ENCODE measurements around the gene CACNB2. TPM values are rescaled to one million over a fixed set of nuclear protein-coding genes. Genes with fewer than 3 reads are reported as not detected.

Gene CACNB2
- total RNA-seq, 1 donor from 2014 or later: not detected

GRCh38 chr10:18332484-18332883, 192.3 kb downstream of the CACNB2 start:
- no peak for DNase-seq (ENCODE audit: low read depth in 2 of 2)

DNA sequence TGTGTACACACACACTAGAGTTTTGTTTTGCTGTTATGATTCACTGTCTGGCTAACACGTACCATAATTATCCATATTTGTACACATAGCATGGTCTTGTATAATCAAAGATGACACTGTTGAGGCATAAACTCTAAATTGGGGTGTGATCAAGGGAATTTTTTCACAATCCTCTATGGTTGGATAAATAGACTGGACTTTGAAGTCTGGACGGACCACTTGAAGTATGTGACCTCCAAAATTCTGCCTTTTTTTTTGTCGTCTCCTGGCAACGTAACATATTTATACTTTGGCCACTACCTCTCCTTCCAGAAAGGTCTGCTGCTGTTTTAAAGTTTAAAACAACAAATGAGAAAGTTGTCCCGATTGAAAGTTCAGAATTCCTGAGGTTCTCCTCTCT, 193.4 kb downstream of the CACNB2 start:
- no peak for DNase-seq (ENCODE audit: low read depth in 2 of 2)

- no peak for DNase-seq (ENCODE audit: low read depth in 2 of 2)
These were observed 194.1 kb downstream of the CACNB2 start for GRCh38 chr10:18334116-18334867.

GRCh38 chr10:18340496-18341051, 200.3 kb downstream of the CACNB2 start:
- DNase-seq (ENCODE audit: low read depth in 2 of 2): no peak

GRCh38 chr10:18341055-18341454, 200.8 kb downstream of the CACNB2 start:
- no peak for DNase-seq (ENCODE audit: low read depth in 2 of 2)

DNA sequence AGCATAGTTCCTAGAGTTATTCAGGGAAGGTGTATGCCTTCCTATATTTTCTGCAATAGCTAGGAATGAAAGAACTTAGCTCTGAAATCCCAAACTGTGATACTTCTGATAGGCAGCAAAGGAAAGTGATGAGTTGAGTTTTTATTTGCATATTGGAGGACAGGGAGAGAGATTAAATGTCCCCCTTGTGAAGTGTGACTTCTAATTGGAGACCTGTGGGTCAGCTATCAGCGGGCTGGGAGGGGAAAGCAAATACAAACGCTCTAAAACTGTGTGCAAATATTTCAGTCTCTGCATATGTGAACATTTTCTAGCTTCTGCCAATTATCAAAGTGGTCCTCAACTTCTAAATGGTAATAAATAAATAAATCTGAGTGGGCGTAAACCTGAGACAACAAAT, 203.3 kb downstream of the CACNB2 start:
- DNase-seq (ENCODE audit: low read depth in 2 of 2): no peak

- no peak for DNase-seq (ENCODE audit: low read depth in 2 of 2)
These were observed 205.1 kb downstream of the CACNB2 start for GRCh38 chr10:18345308-18345707.

- no peak for DNase-seq (ENCODE audit: low read depth in 2 of 2)
These were observed 210.1 kb downstream of the CACNB2 start for GRCh38 chr10:18350340-18350739.

- no peak for DNase-seq (ENCODE audit: low read depth in 2 of 2)
These were observed 211.2 kb downstream of the CACNB2 start for GRCh38 chr10:18351421-18351820.

DNA sequence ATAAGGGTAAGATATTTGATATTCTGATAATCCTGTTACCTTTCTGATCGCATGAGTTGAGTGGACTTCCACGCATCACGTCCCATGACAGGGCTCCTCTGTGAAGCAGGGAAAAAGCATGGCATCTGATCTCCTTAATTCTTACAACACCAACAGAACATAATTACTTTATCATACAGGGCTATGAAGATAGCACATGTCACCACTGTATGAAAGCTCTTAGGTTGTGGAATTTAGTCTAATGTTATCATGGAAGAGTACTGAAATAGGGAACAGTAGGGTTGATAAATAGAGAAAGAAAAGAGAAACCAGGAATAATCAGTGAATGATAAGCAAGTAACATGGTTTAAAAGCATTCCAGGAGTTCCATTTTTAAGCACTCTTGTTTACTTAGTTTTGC, 212.0 kb downstream of the CACNB2 start:
- no peak for DNase-seq (ENCODE audit: low read depth in 2 of 2)

GRCh38 chr10:18359812-18360211, 219.6 kb downstream of the CACNB2 start:
- no peak for DNase-seq (ENCODE audit: low read depth in 2 of 2)

- no peak for DNase-seq (ENCODE audit: low read depth in 2 of 2)
These were observed 222.7 kb downstream of the CACNB2 start for GRCh38 chr10:18362892-18363291.

GRCh38 chr10:18364987-18365775, 225.0 kb downstream of the CACNB2 start:
- no peak for DNase-seq (ENCODE audit: low read depth in 2 of 2)

DNA sequence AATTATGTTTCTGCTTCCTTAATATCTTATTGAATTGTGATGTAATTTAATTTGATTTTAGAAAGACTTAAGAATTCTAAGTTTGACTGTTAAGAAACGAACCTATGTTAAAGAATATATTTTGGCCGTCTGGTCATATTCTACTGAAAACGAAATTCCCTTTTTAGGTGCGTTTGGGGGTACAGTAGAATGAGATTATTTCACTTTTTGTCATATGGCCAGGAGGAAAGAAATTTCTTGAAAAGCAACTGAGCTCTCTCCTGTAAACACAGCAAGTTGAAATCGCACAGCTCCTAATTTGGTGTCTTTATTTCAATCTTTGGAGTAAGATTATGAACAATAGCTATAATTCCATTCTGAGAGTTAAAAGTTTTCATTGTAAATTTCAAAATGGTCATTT, 227.6 kb downstream of the CACNB2 start:
- no peak for DNase-seq (ENCODE audit: low read depth in 2 of 2)

- DNase-seq (ENCODE audit: low read depth in 2 of 2): no peak
These were observed 228.0 kb downstream of the CACNB2 start for GRCh38 chr10:18368273-18368672.

- no peak for DNase-seq (ENCODE audit: low read depth in 2 of 2)
These were observed 228.5 kb downstream of the CACNB2 start for GRCh38 chr10:18368682-18369081.

- DNase-seq (ENCODE audit: low read depth in 2 of 2): no peak
These were observed 229.7 kb downstream of the CACNB2 start for GRCh38 chr10:18369859-18370473.

DNA sequence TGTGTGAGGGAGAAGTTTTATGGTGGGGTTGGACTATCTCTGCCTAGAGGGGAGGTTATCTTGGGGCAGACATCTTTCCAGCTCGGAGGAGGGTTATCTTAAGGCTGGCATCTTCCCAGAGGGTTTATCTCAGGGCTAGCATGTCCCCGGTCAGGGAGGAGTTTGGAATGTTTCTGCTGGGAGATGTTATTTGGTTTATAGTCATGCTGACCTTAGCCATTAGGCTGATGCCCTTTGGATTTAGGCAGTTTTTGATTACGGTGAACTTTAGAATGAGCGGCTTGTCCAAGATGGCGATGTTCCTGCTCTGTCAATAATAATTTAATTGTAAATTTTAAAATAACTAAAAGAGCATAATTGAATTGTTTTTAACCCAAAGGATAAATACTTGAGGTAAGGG, 236.4 kb downstream of the CACNB2 start:
- no peak for DNase-seq (ENCODE audit: low read depth in 2 of 2)

DNA sequence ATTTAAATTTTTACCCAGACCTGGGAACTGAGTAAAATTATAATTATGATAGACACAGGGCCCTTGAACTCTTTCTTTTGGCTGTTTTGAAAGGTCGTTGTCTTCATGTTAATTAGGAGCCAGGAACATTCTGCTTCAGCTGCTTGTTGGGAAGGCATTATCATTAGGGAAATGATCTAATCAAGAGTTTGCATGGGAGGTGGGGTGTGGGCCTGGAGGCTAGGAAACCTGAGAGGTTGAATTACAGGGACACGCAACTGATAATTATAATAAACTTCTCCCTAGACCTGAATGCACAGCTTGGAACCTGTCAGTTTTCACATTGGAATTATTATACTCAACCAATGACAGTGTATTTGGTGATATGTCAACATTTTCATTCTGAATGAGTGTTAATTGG, 237.7 kb downstream of the CACNB2 start:
- no peak for DNase-seq (ENCODE audit: low read depth in 2 of 2)

- DNase-seq (ENCODE audit: low read depth in 2 of 2): no peak
These were observed 238.5 kb downstream of the CACNB2 start for GRCh38 chr10:18378766-18379165.

- no peak for DNase-seq (ENCODE audit: low read depth in 2 of 2)
These were observed 241.5 kb downstream of the CACNB2 start for GRCh38 chr10:18381679-18382078.

DNA sequence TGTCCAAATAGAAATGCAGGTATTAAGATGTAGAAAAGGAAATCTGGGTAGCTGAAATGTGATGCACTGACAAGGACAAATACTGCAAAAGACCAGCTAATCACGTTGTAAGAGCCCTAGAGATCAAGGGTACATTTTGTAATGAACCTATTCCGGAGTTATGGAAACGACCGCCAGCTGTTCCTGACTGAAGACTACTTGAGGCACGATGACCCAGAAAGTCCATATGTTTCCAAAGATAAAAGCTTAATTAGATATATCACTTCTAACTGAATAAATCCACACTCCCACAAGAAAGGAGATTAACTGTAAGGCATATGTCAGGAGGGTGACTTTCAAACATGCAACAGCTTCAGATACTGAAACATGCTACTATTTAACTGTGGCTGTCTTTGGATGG, 257.7 kb downstream of the CACNB2 start:
- DNase-seq (ENCODE audit: low read depth in 2 of 2): no peak

Data from lung microvascular endothelial cell (primary cell).